HepG2 (cell line): ENCODE data around the gene DMGDH. TPM values are rescaled to one million over a fixed set of nuclear protein-coding genes. Genes with fewer than 3 reads are reported as not detected.

Experiments used
- ATAD3A ChIP-seq: sonication (generic); formaldehyde crosslinking; IDR thresholded peaks from 2 replicates; pipeline ENCODE4 v1.4.0; 2020; ENCODE audit warnings: missing genetic modification reagents
- ATF5 ChIP-seq: sonication (generic); formaldehyde crosslinking; IDR thresholded peaks from 2 replicates; pipeline ENCODE4 v1.4.0; 2020; ENCODE audit warnings: mild to moderate bottlenecking, low read depth, missing genetic modification reagents
- CBX5 ChIP-seq: sonication (generic); formaldehyde crosslinking; IDR thresholded peaks from 2 replicates; pipeline ENCODE4 v1.4.0; 2020; ENCODE audit warnings: missing genetic modification reagents, borderline replicate concordance
- DDIT3 ChIP-seq: sonication (generic); formaldehyde crosslinking; IDR thresholded peaks from 2 replicates; pipeline ENCODE4 v1.4.0; 2020; ENCODE audit warnings: mild to moderate bottlenecking, missing genetic modification reagents
- EP300 ChIP-seq, 3 experiments: sonication (generic) in 1 of 3; formaldehyde crosslinking in 1 of 3; IDR thresholded peaks; 2 replicates each; pipeline versions ENCODE4 v1.5.1 to v1.6.1; 2011 to 2020; ENCODE audit warnings: low read depth in 2 of 3, low read length in 2 of 3, borderline replicate concordance in 1 of 3, improper control_type of control experiment in 1 of 3, mild to moderate bottlenecking in 1 of 3, missing genetic modification reagents in 1 of 3, moderate library complexity in 1 of 3
- GATAD1 ChIP-seq: IDR thresholded peaks from 2 replicates; pipeline ENCODE4 v1.6.1; 2016; ENCODE audit warnings: missing genetic modification reagents, missing compliant biosample characterization
- HMGXB3 ChIP-seq: sonication (generic); formaldehyde crosslinking; IDR thresholded peaks from 2 replicates; pipeline ENCODE4 v1.4.0; 2020; ENCODE audit warnings: missing genetic modification reagents, borderline replicate concordance
- HOXA5 ChIP-seq: sonication (generic); formaldehyde crosslinking; IDR thresholded peaks from 2 replicates; pipeline ENCODE4 v1.4.0; 2020; ENCODE audit warnings: missing genetic modification reagents
- KDM3A ChIP-seq: IDR thresholded peaks from 2 replicates; pipeline ENCODE4 v1.6.1; 2018; ENCODE audit warnings: low read depth, missing compliant biosample characterization
- MAFG ChIP-seq: sonication (generic); formaldehyde crosslinking; IDR thresholded peaks from 2 replicates; pipeline ENCODE4 v1.5.1; 2020; ENCODE audit warnings: mild to moderate bottlenecking, missing genetic modification reagents
- MXI1 ChIP-seq: IDR thresholded peaks from 3 replicates; pipeline ENCODE4 v1.6.1; 2012; ENCODE audit warnings: low read depth, low read length, inconsistent platforms, borderline replicate concordance
- PBX2 ChIP-seq: IDR thresholded peaks from 2 replicates; pipeline ENCODE4 v1.6.1; 2016; ENCODE audit warnings: control low read depth
- SUZ12 ChIP-seq: fragments of 150-350 bp; IDR thresholded peaks from 2 replicates; pipeline ENCODE4 v1.6.1; 2014; ENCODE audit warnings: low read depth, low read length
- ZC3H4 ChIP-seq: sonication (generic); formaldehyde crosslinking; IDR thresholded peaks from 2 replicates; pipeline ENCODE4 v1.4.0; 2020; ENCODE audit warnings: missing genetic modification reagents, borderline replicate concordance
- ZNF441 ChIP-seq: sonication (generic); formaldehyde crosslinking; IDR thresholded peaks from 2 replicates; pipeline ENCODE4 v1.7.0; 2021; ENCODE audit warnings: missing genetic modification reagents, borderline replicate concordance
- ZNF460 ChIP-seq: sonication (generic); formaldehyde crosslinking; IDR thresholded peaks from 2 replicates; pipeline ENCODE4 v1.5.1; 2020; ENCODE audit warnings: missing genetic modification reagents, mild to moderate bottlenecking, borderline replicate concordance
- ZNF512B ChIP-seq: sonication (generic); formaldehyde crosslinking; IDR thresholded peaks from 2 replicates; pipeline ENCODE4 v1.5.1; 2020; ENCODE audit warnings: missing genetic modification reagents, mild to moderate bottlenecking, borderline replicate concordance
- ZNF556 ChIP-seq: sonication (generic); formaldehyde crosslinking; IDR thresholded peaks from 2 replicates; pipeline ENCODE4 v1.4.0; 2020; ENCODE audit warnings: mild to moderate bottlenecking, missing genetic modification reagents, borderline replicate concordance
- ZNF558 ChIP-seq: sonication (generic); formaldehyde crosslinking; IDR thresholded peaks from 2 replicates; pipeline ENCODE4 v1.9.0; 2022; ENCODE audit warnings: mild to moderate bottlenecking, missing genetic modification reagents, borderline replicate concordance
- ZNF569 ChIP-seq: sonication (generic); formaldehyde crosslinking; IDR thresholded peaks from 2 replicates; pipeline ENCODE4 v1.5.0; 2020; ENCODE audit warnings: mild to moderate bottlenecking, missing genetic modification reagents, moderate library complexity, borderline replicate concordance
- polyA plus RNA-seq, 8 experiments: library from polyadenylated mRNA; depleted of rRNA in 3 of 8; stranded (reverse) in 7 of 8; unstranded in 1 of 8; fragments of >200 nt; fragmentation: Illumina TruSeq in 4 of 8; extraction: Trizol in 4 of 8; gene quantifications; 2 replicates each; pipeline versions ENCODE4 v1.2.1 to v1.2.3, GENCODE V29; 2011 to 2016; ENCODE audit warnings: low read depth in 4 of 8, missing spikeins in 1 of 8, mixed read lengths in 1 of 8; ENCODE audit not compliant: insufficient read depth in 1 of 8
- total RNA-seq, 5 experiments: library from RNA; depleted of rRNA; stranded (reverse); fragments of >200 nt; fragmentation: Illumina TruSeq; extraction: Trizol; gene quantifications; 2 replicates each; pipeline ENCODE4 v1.2.3, GENCODE V29; 2016; ENCODE audit warnings: low read depth in 1 of 5

DMGDH gene
- total and polyA plus RNA-seq, 2 of the 13 experiments (the other 11 are each of a cell fraction or from before 2014, with no cell fraction given): 3.6 to 7.9 TPM

- TF ChIP-seq ATF5 (CRISPR knock-in tag) (no peak), ZNF441 (peak; percentile 86), ZNF569 (CRISPR knock-in tag) (no peak), ZNF558 (no peak), SUZ12 (no peak), CBX5 (CRISPR knock-in tag) (peak; percentile 96; the same call in 1 of the 2 replicates), ZNF556 (CRISPR knock-in tag) (peak; percentile 86; the same call in 1 of the 2 replicates), HOXA5 (peak; percentile 97), MAFG (CRISPR knock-in tag) (no peak), ATAD3A (CRISPR knock-in tag) (no peak), DDIT3 (CRISPR knock-in tag) (no peak), ZNF512B (CRISPR knock-in tag) (no peak), MXI1 (peak; percentile 82; the same call in 1 of the 3 replicates), GATAD1 (CRISPR knock-in tag) (peak; percentile 74), EP300 (IDR thresholded peaks at IDR 0.05; ENCODE audit: low read depth in 2 of 2, low read length in 2 of 2) (peak; percentile 90 to 99; a peak in 3 of 4 replicates), EP300 (CRISPR knock-in tag; IDR thresholded peaks at IDR 0.05; ENCODE audit: borderline replicate concordance) (peak; percentile 99), ZNF460 (CRISPR knock-in tag) (peak; percentile 23; the same call in 1 of the 2 replicates), PBX2 (CRISPR knock-in tag) (no peak), HMGXB3 (CRISPR knock-in tag) (peak; percentile 60; the same call in 1 of the 2 replicates), KDM3A (peak; percentile 89; the same call in 1 of the 2 replicates), ZC3H4 (CRISPR knock-in tag) (peak; percentile 100)
Observed at GRCh38 chr5:78985725-78986223, 83.7 kb downstream of the DMGDH start (continued).
